ENCODE results near the gene SPINDOC. TPM values are rescaled to one million over a fixed set of nuclear protein-coding genes. Genes with fewer than 3 reads are reported as not detected.

The SPINDOC gene
- total RNA-seq, 2 donors from 2014 or later, result 6.4 to 7.1 TPM

GRCh38 chr11:63818609-63819008, 5.4 kb downstream of the SPINDOC start:
- ATAC-seq (no peak), DNase-seq (no peak)
- intact Hi-C loops (cut with DNase I, micrococcal nuclease), result no loop called here

GRCh38 chr11:63821411-63821810, 8.2 kb downstream of the SPINDOC start:
- ATAC-seq (no peak), DNase-seq (no peak)
- intact Hi-C loops (cut with DNase I, micrococcal nuclease), result no loop called here

- ATAC-seq (no peak), DNase-seq (no peak)
- intact Hi-C loops (cut with DNase I, micrococcal nuclease), result no loop called here
These were observed 13.4 kb downstream of the SPINDOC start for GRCh38 chr11:63826471-63827190.

GRCh38 chr11:63829823-63830489, 16.7 kb downstream of the SPINDOC start:
- DNase-seq (no peak), ATAC-seq (peak; percentile 51)
- intact Hi-C loops (cut with DNase I, micrococcal nuclease), result loop anchor here in 1 of 2 donors (10.0 kb wide), 1 partner anchor 325 kb away; no protein-coding TSS in a partner anchor

- intact Hi-C loops (cut with DNase I, micrococcal nuclease), result loop anchor here in 1 of 2 donors (10.0 kb wide), 1 partner anchor 323 kb away; no protein-coding TSS in a partner anchor
- DNase-seq, result no peak
- ATAC-seq, result no peak
These were observed 18.1 kb downstream of the SPINDOC start for GRCh38 chr11:63831326-63831725.

GRCh38 chr11:63832336-63832735, 19.1 kb downstream of the SPINDOC start:
- intact Hi-C loops (cut with DNase I, micrococcal nuclease), result loop anchor here in 1 of 2 donors (10.0 kb wide), 1 partner anchor 322 kb away; no protein-coding TSS in a partner anchor
- ATAC-seq (no peak), DNase-seq (no peak)

GRCh38 chr11:63833048-63833447, 19.8 kb downstream of the SPINDOC start:
- ATAC-seq, result no peak
- intact Hi-C loops (cut with DNase I, micrococcal nuclease), result loop anchor here in 1 of 2 donors (10.0 kb wide), 1 partner anchor 322 kb away; no protein-coding TSS in a partner anchor
- DNase-seq, result no peak

GRCh38 chr11:63834535-63835157, 21.4 kb downstream of the SPINDOC start:
- ATAC-seq (no peak), DNase-seq (no peak)
- intact Hi-C loops (cut with DNase I, micrococcal nuclease), result loop anchor here (5.0 to 10.0 kb wide), 2 partner anchors 113 to 320 kb away; no protein-coding TSS in a partner anchor

GRCh38 chr11:63835158-63835545, 21.9 kb downstream of the SPINDOC start:
- ATAC-seq (no peak), DNase-seq (no peak)
- intact Hi-C loops (cut with DNase I, micrococcal nuclease), result loop anchor here (5.0 to 10.0 kb wide), 2 partner anchors 112 to 320 kb away; no protein-coding TSS in a partner anchor

GRCh38 chr11:63837027-63837688, 23.9 kb downstream of the SPINDOC start:
- intact Hi-C loops (cut with DNase I, micrococcal nuclease), result loop anchor here (2.0 to 10.0 kb wide), 3 partner anchors 108 to 318 kb away; no protein-coding TSS in a partner anchor
- DNase-seq, result peak; percentile 72 to 84
- peak; percentile 35 for ATAC-seq

- intact Hi-C loops (cut with DNase I, micrococcal nuclease), result loop anchor here (2.0 to 10.0 kb wide), 3 partner anchors 107 to 317 kb away; no protein-coding TSS in a partner anchor
- DNase-seq (peak in 1 of 2 donors; percentile 56), ATAC-seq (peak; percentile 34)
These were observed 24.5 kb downstream of the SPINDOC start for GRCh38 chr11:63837739-63838138.

- DNase-seq (peak; percentile 48 to 53), ATAC-seq (peak; percentile 1)
- intact Hi-C loops (cut with DNase I, micrococcal nuclease), result loop anchor here (5.0 to 10.0 kb wide), 2 partner anchors 109 to 317 kb away; no protein-coding TSS in a partner anchor
These were observed 25.0 kb downstream of the SPINDOC start for GRCh38 chr11:63838150-63838677.

GRCh38 chr11:63838678-63839507, 25.6 kb downstream of the SPINDOC start, which contains the start of gene MARK2:
MARK2 (plus strand) TSS chr11:63839110; CDS start chr11:63839507, 397 bp downstream.
- DNase-seq, result peak; percentile 96 to 100
- intact Hi-C loops (cut with DNase I, micrococcal nuclease), result loop anchor here (5.0 to 10.0 kb wide), 2 partner anchors 108 to 316 kb away; no protein-coding TSS in a partner anchor
- peak; percentile 78 for ATAC-seq

GRCh38 chr11:63839508-63840355, 26.5 kb downstream of the SPINDOC start:
- intact Hi-C loops (cut with DNase I, micrococcal nuclease), result loop anchor here (5.0 to 10.0 kb wide), 2 partner anchors 108 to 315 kb away; no protein-coding TSS in a partner anchor
- peak; percentile 54 to 62 for DNase-seq

GRCh38 chr11:63840356-63841060, 27.3 kb downstream of the SPINDOC start:
- ATAC-seq (no peak), DNase-seq (no peak)
- intact Hi-C loops (cut with DNase I, micrococcal nuclease), result no loop called here

More at GRCh38 chr11:63839508-63840355, 26.5 kb downstream of the SPINDOC start:
- no peak for ATAC-seq

GRCh38 chr11:63841554-63841953, 28.3 kb downstream of the SPINDOC start:
- no peak for DNase-seq
- no peak for ATAC-seq
- intact Hi-C loops (cut with DNase I, micrococcal nuclease), result no loop called here
